ENCODE data around the gene CIB1.
"Not testable (repeated sequence)": the region's sequence is repeated elsewhere in the genome, so short reads cannot be mapped to it uniquely, and the experiment has no call there.

The CIB1 gene

GRCh38 chr15:90191344-90191687 lies 42.4 kb downstream of the CIB1 start:
- no peak for DNase-seq

- no peak for DNase-seq
Observed at GRCh38 chr15:90190606-90191343, 43.0 kb downstream of the CIB1 start.

GRCh38 chr15:90189781-90190467 lies 43.8 kb downstream of the CIB1 start:
- no peak for DNase-seq

- no peak for DNase-seq
Observed at GRCh38 chr15:90188914-90189748, 44.6 kb downstream of the CIB1 start.

- not testable (repeated sequence) for DNase-seq
Observed at GRCh38 chr15:90188065-90188464, 45.7 kb downstream of the CIB1 start.

GRCh38 chr15:90187257-90187868 lies 46.4 kb downstream of the CIB1 start:
- DNase-seq = no peak

DNA sequence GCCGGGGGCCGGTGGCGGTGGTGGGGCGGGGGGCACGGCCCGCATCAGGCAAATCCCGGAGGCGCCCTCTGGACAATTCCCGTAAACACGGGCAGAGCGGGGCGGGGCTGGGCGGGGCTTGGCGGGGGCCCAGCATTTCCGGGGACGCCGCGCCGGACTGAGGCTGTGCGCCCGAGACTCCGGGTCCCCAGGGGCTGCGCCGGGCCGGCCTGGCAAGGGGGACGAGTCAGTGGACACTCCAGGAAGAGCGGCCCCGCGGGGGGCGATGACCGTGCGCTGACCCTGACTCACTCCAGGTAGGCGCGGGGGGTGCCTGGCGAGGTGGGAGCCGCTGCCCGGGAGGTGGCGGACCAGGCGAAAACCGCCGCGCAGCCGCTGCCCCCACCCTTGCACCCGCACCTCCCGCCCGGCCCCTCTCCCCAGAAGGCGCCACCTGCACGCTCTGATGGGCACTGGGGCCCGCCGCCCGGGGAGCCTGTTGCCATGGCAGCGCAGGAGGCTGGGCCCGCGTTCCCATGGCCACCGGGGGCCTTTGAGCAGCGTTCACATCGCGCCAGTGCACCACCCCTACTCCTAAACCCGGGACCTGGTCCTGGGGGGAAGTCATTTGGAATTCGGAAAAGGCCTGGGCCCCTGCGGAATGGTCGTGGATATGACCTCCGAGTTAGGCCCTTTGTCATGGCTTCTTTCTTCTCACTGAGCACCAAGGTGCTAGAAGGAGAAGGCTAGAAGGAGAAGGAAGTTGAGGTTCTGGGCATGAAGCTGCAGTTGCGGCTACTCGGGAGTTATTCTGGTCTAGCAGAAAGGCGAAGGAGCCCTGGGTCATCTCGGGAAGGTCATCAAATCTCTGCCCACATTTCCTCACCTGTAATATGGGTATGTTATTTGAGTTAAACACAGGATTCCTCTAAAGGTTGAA lies 48.7 kb downstream of the CIB1 start:
- DNase-seq = peak; percentile 83

DNA sequence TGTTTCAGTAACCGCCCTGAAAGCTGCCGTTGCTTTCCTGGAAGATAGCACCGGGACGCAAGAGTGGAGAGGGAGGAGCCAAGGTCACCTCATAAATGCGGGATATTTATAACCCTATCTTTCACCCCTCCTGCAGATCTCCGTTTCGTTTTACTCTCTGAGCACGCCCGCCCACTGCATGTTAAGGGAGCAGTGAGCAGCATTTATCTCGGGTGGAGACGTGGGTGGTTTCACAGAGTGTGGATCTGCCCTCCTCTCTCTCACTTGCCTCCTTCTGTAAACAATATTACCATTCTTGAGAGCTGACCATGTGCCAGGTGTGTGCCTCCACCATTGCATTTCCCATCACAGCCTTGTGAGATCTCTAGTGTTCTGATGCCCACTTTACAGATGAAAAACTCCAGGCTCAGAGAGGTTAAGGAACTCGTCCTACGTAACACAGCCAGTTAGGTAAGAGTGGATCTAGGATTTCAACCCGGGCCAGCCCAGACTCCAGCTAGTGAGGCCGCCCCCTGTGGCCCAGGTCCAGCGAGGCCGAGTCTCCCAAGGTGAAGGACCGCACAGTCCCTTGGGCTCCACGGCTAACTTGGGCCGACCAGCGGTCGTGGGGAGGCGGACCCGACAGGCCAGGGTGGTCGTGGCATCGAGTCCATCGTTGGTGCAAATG lies 49.5 kb downstream of the CIB1 start:
- peak; percentile 77 for DNase-seq

DNA sequence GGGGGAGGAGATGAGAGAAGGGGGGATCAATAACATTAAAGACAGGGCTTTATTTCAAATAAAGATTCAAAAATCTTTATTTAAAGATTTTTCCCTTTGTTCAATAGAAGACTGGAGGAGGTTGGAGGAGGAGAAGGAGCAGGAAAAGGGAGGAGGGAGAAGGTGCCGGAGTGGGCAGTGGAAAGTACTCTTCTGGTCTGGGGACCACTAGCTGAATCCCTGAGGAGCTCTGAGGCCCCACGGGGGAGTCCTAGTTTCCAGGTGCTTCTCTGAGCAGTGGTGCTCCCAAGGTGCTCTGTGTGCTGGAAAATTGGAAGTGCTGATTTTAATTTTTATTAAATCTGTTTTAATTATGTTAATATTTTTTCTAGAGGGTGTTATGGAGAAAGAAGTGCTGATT lies 52.0 kb downstream of the CIB1 start:
- DNase-seq = no peak
